SK-N-SH treated with all-trans-retinoic acid at 6 μM for 48 hours (cell line): Measurements from ENCODE around the gene ONECUT3.

ENCODE experiments used
- ARNTL ChIP-seq: fragments of 450-650 bp; formaldehyde crosslinking; IDR thresholded peaks from 2 replicates; pipeline ENCODE4 v1.5.0; 2020; ENCODE audit warnings: low read depth, mild to moderate bottlenecking, moderate library complexity, borderline replicate concordance
- ESRRG ChIP-seq: fragments of 250-450 bp; sonication (Bioruptor Pico); IDR thresholded peaks from 2 replicates; pipeline ENCODE4 v1.6.1; 2021; ENCODE audit warnings: mild to moderate bottlenecking
- GLIS3 ChIP-seq: fragments of 250-450 bp; sonication (Bioruptor Pico); IDR thresholded peaks from 2 replicates; pipeline ENCODE4 v1.5.0; 2020; ENCODE audit warnings: mild to moderate bottlenecking, moderate library complexity
- ISL1 ChIP-seq: fragments of 250-450 bp; sonication (Bioruptor Pico); IDR thresholded peaks from 2 replicates; pipeline ENCODE4 v2.1.2; 2022; ENCODE audit warnings: mild to moderate bottlenecking, moderate library complexity
- PPARA ChIP-seq: fragments of 250-450 bp; sonication (Bioruptor Pico); IDR thresholded peaks from 2 replicates; pipeline ENCODE4 v1.5.0; 2020; ENCODE audit warnings: mild to moderate bottlenecking, borderline replicate concordance
- SNAI2 ChIP-seq: fragments of 250-450 bp; sonication (Bioruptor Pico); IDR thresholded peaks from 2 replicates; pipeline ENCODE4 v1.5.0; 2020; ENCODE audit warnings: mild to moderate bottlenecking, moderate library complexity
- TOX ChIP-seq: fragments of 250-450 bp; sonication (Bioruptor Pico); IDR thresholded peaks from 2 replicates; pipeline ENCODE4 v1.8.0; 2021; ENCODE audit warnings: mild to moderate bottlenecking, moderate library complexity, borderline replicate concordance
- ZFP3 ChIP-seq: fragments of 250-450 bp; sonication (Bioruptor Pico); IDR thresholded peaks from 2 replicates; pipeline ENCODE4 v1.5.0; 2020; ENCODE audit warnings: mild to moderate bottlenecking, moderate library complexity
- ZNF565 ChIP-seq: fragments of 450-650 bp; formaldehyde crosslinking; conservative IDR thresholded peaks from 2 replicates; pipeline ENCODE4 v1.5.0; 2020; ENCODE audit warnings: low read depth, mild to moderate bottlenecking, moderate library complexity
- ZNF70 ChIP-seq: fragments of 450-650 bp; formaldehyde crosslinking; IDR thresholded peaks from 2 replicates; pipeline ENCODE4 v1.5.0; 2020; ENCODE audit warnings: mild to moderate bottlenecking, moderate library complexity
- ZNF8 ChIP-seq: fragments of 450-650 bp; formaldehyde crosslinking; IDR thresholded peaks from 2 replicates; pipeline ENCODE4 v1.5.0; 2020; ENCODE audit warnings: mild to moderate bottlenecking, moderate library complexity
- TF ChIP-seq, protein P1 (sequence below): fragments of 250-450 bp; sonication (Bioruptor Pico); IDR thresholded peaks from 2 replicates; pipeline ENCODE4 v1.8.0; 2020; ENCODE audit warnings: mild to moderate bottlenecking, moderate library complexity, borderline replicate concordance
- TF ChIP-seq, protein P2 (sequence below): fragments of 250-450 bp; sonication (Bioruptor Pico); IDR thresholded peaks from 2 replicates; pipeline ENCODE4 v1.5.1; 2020; ENCODE audit warnings: low read depth, mild to moderate bottlenecking, moderate library complexity
- TF ChIP-seq, protein P3 (sequence below): fragments of 250-450 bp; sonication (Bioruptor Pico); IDR thresholded peaks from 2 replicates; pipeline ENCODE4 v1.5.1; 2021; ENCODE audit warnings: mild to moderate bottlenecking, moderate library complexity

- TF ChIP-seq ZFP3 (CRISPR knock-in tag) (no peak), ISL1 (no peak), PPARA (CRISPR knock-in tag) (no peak), ZNF565 (CRISPR knock-in tag) (no peak), TOX (no peak), ZNF70 (CRISPR knock-in tag) (no peak), ARNTL (CRISPR knock-in tag) (no peak), ZNF8 (no peak), ESRRG (CRISPR knock-in tag) (no peak), SNAI2 (CRISPR knock-in tag) (no peak), GLIS3 (CRISPR knock-in tag) (no peak)
- TF ChIP-seq, protein P1, sequence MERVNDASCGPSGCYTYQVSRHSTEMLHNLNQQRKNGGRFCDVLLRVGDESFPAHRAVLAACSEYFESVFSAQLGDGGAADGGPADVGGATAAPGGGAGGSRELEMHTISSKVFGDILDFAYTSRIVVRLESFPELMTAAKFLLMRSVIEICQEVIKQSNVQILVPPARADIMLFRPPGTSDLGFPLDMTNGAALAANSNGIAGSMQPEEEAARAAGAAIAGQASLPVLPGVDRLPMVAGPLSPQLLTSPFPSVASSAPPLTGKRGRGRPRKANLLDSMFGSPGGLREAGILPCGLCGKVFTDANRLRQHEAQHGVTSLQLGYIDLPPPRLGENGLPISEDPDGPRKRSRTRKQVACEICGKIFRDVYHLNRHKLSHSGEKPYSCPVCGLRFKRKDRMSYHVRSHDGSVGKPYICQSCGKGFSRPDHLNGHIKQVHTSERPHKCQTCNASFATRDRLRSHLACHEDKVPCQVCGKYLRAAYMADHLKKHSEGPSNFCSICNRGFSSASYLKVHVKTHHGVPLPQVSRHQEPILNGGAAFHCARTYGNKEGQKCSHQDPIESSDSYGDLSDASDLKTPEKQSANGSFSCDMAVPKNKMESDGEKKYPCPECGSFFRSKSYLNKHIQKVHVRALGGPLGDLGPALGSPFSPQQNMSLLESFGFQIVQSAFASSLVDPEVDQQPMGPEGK (CRISPR knock-in tag), result no peak
- TF ChIP-seq, protein P2, sequence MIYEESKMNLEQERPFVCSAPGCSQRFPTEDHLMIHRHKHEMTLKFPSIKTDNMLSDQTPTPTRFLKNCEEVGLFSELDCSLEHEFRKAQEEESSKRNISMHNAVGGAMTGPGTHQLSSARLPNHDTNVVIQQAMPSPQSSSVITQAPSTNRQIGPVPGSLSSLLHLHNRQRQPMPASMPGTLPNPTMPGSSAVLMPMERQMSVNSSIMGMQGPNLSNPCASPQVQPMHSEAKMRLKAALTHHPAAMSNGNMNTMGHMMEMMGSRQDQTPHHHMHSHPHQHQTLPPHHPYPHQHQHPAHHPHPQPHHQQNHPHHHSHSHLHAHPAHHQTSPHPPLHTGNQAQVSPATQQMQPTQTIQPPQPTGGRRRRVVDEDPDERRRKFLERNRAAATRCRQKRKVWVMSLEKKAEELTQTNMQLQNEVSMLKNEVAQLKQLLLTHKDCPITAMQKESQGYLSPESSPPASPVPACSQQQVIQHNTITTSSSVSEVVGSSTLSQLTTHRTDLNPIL (CRISPR knock-in tag), result no peak
- TF ChIP-seq, protein P3, sequence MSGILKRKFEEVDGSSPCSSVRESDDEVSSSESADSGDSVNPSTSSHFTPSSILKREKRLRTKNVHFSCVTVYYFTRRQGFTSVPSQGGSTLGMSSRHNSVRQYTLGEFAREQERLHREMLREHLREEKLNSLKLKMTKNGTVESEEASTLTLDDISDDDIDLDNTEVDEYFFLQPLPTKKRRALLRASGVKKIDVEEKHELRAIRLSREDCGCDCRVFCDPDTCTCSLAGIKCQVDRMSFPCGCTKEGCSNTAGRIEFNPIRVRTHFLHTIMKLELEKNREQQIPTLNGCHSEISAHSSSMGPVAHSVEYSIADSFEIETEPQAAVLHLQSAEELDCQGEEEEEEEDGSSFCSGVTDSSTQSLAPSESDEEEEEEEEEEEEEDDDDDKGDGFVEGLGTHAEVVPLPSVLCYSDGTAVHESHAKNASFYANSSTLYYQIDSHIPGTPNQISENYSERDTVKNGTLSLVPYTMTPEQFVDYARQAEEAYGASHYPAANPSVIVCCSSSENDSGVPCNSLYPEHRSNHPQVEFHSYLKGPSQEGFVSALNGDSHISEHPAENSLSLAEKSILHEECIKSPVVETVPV (CRISPR knock-in tag), result no peak
These were observed 8.3 kb upstream of the ONECUT3 start for GRCh38 chr19:1744822-1745563.
